H1 (cell line): ENCODE data around the gene GNRHR. TPM values are rescaled to one million over a fixed set of nuclear protein-coding genes. Genes with fewer than 3 reads are reported as not detected.

Experiments
- CTCF ChIA-PET: fragments of 300-600 bp; sonication (Branson Sonifier 250); formaldehyde crosslinking; loops from one replicate; lab custom pipeline; 2021; ENCODE audit not compliant: partially characterized antibody; lab: Charles Lee
- POLR2A ChIA-PET: fragments of 300-600 bp; sonication (Branson Sonifier 250); formaldehyde crosslinking; loops from one replicate; lab custom pipeline; 2021; ENCODE audit warnings: inconsistent platforms; ENCODE audit not compliant: partially characterized antibody; lab: Charles Lee
- DNase-seq, 2 experiments: peaks; one replicate each; pipeline versions ENCODE4 v3.0.0 to v3.0.0-alpha.2; 2010 to 2022; ENCODE audit warnings: low spot score in 2 of 2, low read depth in 1 of 2, mixed read lengths in 1 of 2
- FAIRE-seq: peaks from 2 replicates; lab custom pipeline; 2011; peaks lifted over from hg19 to GRCh38; lab: Jason Lieb, UNC
- H2AFZ ChIP-seq: 2 replicates; pipeline ENCODE4 v1.8.1; 2012; ENCODE audit warnings: low read length, inconsistent platforms
- H2AK5ac ChIP-seq: 2 replicates; pipeline ENCODE4 v1.6.1; 2013; ENCODE audit warnings: low read depth, low read length
- H2BK120ac ChIP-seq: replicated peaks from 2 replicates; pipeline ENCODE3; 2013; ENCODE audit warnings: low read depth, low read length, inconsistent platforms
- H2BK12ac ChIP-seq: 2 replicates; pipeline ENCODE4 v1.6.1; 2013; ENCODE audit warnings: low read depth, low read length
- H2BK15ac ChIP-seq: 2 replicates; pipeline ENCODE4 v1.6.1; 2013; ENCODE audit warnings: low read length
- H2BK20ac ChIP-seq: 2 replicates; pipeline ENCODE4 v1.6.1; 2013; ENCODE audit warnings: low read length
- H2BK5ac ChIP-seq: 2 replicates; pipeline ENCODE4 v1.6.1; 2013; ENCODE audit warnings: low read depth, low read length
- H3K14ac ChIP-seq: 2 replicates; pipeline ENCODE4 v1.6.1; 2013; ENCODE audit warnings: inconsistent platforms; ENCODE audit not compliant: insufficient read length
- H3K18ac ChIP-seq: 2 replicates; pipeline ENCODE4 v1.6.1; 2013; ENCODE audit warnings: low read length; ENCODE audit errors: extremely low read depth
- H3K23ac ChIP-seq: 2 replicates; pipeline ENCODE4 v1.6.1; 2013; ENCODE audit warnings: inconsistent platforms; ENCODE audit not compliant: insufficient read length
- H3K23me2 ChIP-seq: 2 replicates; pipeline ENCODE4 v1.6.1; 2013; ENCODE audit warnings: low read depth, low read length
- H3K27ac ChIP-seq: 2 replicates; pipeline ENCODE4 v1.6.1; 2011; ENCODE audit warnings: low read depth, low read length, inconsistent platforms
- H3K27me3 ChIP-seq, 4 experiments: replicated peaks in 1 of 4; 1 replicate in 1 of 4; 2 replicates in 3 of 4; pipeline versions ENCODE4 v1.6.1 to v1.8.1; 2011 to 2013; ENCODE audit warnings: low read length in 3 of 4, mild to moderate bottlenecking in 3 of 4, inconsistent platforms in 2 of 4, mixed read lengths in 2 of 4, moderate library complexity in 1 of 4; ENCODE audit not compliant: control insufficient read depth in 3 of 4, insufficient read depth in 3 of 4; ENCODE audit errors: extremely low read depth in 1 of 4
- H3K36me3 ChIP-seq, 4 experiments: 2 replicates each; pipeline versions ENCODE4 v1.6.1 to v1.8.1; 2011 to 2013; ENCODE audit warnings: mild to moderate bottlenecking in 4 of 4, low read length in 3 of 4, moderate library complexity in 2 of 4, control low read depth in 1 of 4, inconsistent platforms in 1 of 4; ENCODE audit not compliant: insufficient read depth in 4 of 4, control insufficient read depth in 2 of 4
- H3K4ac ChIP-seq: replicated peaks from 2 replicates; pipeline ENCODE3; 2013; ENCODE audit warnings: low read length, low read depth, mixed read lengths, inconsistent platforms; ENCODE audit not compliant: insufficient read length
- H3K4me1 ChIP-seq, 4 experiments: replicated peaks in 1 of 4; 1 replicate in 1 of 4; 2 replicates in 3 of 4; pipeline versions ENCODE4 v1.6.1 to v1.8.1; 2011 to 2013; ENCODE audit warnings: low read length in 3 of 4, inconsistent platforms in 2 of 4, mixed read lengths in 1 of 4; ENCODE audit not compliant: insufficient read depth in 4 of 4, control insufficient read depth in 3 of 4
- H3K4me2 ChIP-seq, 2 experiments: 2 replicates each; pipeline versions ENCODE4 v1.6.1 to v1.8.1; 2011 to 2013; ENCODE audit warnings: low read depth in 2 of 2, low read length in 2 of 2, control low read depth in 1 of 2, inconsistent platforms in 1 of 2, mild to moderate bottlenecking in 1 of 2; ENCODE audit not compliant: insufficient read depth in 1 of 2
- H3K4me3 ChIP-seq, 4 experiments: fragments of 200-600, 300-600 bp in 1 of 4; sonication (generic), shearing (Covaris generic), sonication (Bioruptor Twin) in 1 of 4; 2 replicates each; pipeline versions ENCODE4 v1.5.1 to v1.8.1; 2011 to 2016; ENCODE audit warnings: low read length in 4 of 4, low read depth in 3 of 4, control low read depth in 2 of 4, inconsistent platforms in 2 of 4, mild to moderate bottlenecking in 2 of 4, mixed read lengths in 1 of 4, moderate library complexity in 1 of 4; ENCODE audit not compliant: insufficient read depth in 2 of 4; ENCODE audit errors: extremely low read depth in 1 of 4
- H3K56ac ChIP-seq: replicated peaks from 2 replicates; pipeline ENCODE3; 2013; ENCODE audit warnings: low read depth, mild to moderate bottlenecking, mixed read lengths, low read length, inconsistent platforms; ENCODE audit not compliant: insufficient read length
- H3K79me1 ChIP-seq: 2 replicates; pipeline ENCODE4 v1.6.1; 2013; ENCODE audit warnings: low read depth, low read length, control low read depth
- H3K79me2 ChIP-seq, 2 experiments: 2 replicates each; pipeline versions ENCODE4 v1.6.1 to v1.8.1; 2012 to 2013; ENCODE audit warnings: low read length in 2 of 2, mild to moderate bottlenecking in 2 of 2, inconsistent platforms in 1 of 2; ENCODE audit not compliant: insufficient read depth in 2 of 2, control insufficient read depth in 1 of 2
- H3K9ac ChIP-seq, 4 experiments: replicated peaks in 1 of 4; 1 replicate in 1 of 4; 2 replicates in 3 of 4; pipeline versions ENCODE4 v1.6.1 to v1.8.1; 2011 to 2013; ENCODE audit warnings: low read depth in 3 of 4, low read length in 3 of 4, control low read depth in 2 of 4, mild to moderate bottlenecking in 2 of 4, moderate library complexity in 2 of 4, inconsistent platforms in 1 of 4; ENCODE audit errors: extremely low read depth in 1 of 4
- H3K9me3 ChIP-seq, 2 experiments: 2 replicates each; pipeline versions ENCODE4 v1.6.1 to v1.8.1; 2012 to 2013; ENCODE audit warnings: mild to moderate bottlenecking in 2 of 2, moderate library complexity in 2 of 2, control low read depth in 1 of 2, inconsistent platforms in 1 of 2, low read depth in 1 of 2, low read length in 1 of 2, mixed read lengths in 1 of 2; ENCODE audit not compliant: insufficient read depth in 2 of 2
- H4K20me1 ChIP-seq, 2 experiments: replicated peaks in 1 of 2; 2 replicates each; pipeline versions ENCODE3 to v1.8.1; 2011 to 2013; ENCODE audit warnings: inconsistent platforms in 2 of 2, low read length in 2 of 2, mild to moderate bottlenecking in 1 of 2; ENCODE audit not compliant: insufficient read depth in 2 of 2, control insufficient read depth in 1 of 2
- H4K5ac ChIP-seq: 2 replicates; pipeline ENCODE4 v1.6.1; 2013; ENCODE audit warnings: low read length, low read depth, mixed read lengths, inconsistent platforms; ENCODE audit not compliant: insufficient read length
- H4K8ac ChIP-seq: 2 replicates; pipeline ENCODE4 v1.8.0; 2013; ENCODE audit warnings: mild to moderate bottlenecking, moderate library complexity, low read length, inconsistent platforms; ENCODE audit not compliant: insufficient read depth; ENCODE audit errors: extremely low read depth
- H4K91ac ChIP-seq: replicated peaks from 2 replicates; pipeline ENCODE3; 2013; ENCODE audit warnings: low read length, mixed read lengths, inconsistent platforms; ENCODE audit not compliant: insufficient read length
- ASH2L ChIP-seq: fragments of 200-600, 300-600 bp; sonication (generic); IDR thresholded peaks from one replicate; pipeline ENCODE4 v1.7.1; 2017; ENCODE audit warnings: low read length
- CHD2 ChIP-seq: IDR thresholded peaks from 2 replicates; pipeline ENCODE4 v1.6.1; 2012; ENCODE audit warnings: low read length, improper control_type of control experiment
- POLR2A ChIP-seq, 2 experiments: IDR thresholded peaks; 1 replicate in 1 of 2; 2 replicates in 1 of 2; pipeline ENCODE4 v1.6.1; 2011; ENCODE audit warnings: low read depth in 2 of 2, low read length in 2 of 2, mild to moderate bottlenecking in 2 of 2; ENCODE audit errors: control extremely low read depth in 1 of 2
- SIRT6 ChIP-seq: IDR thresholded peaks from one replicate; pipeline ENCODE4 v1.7.1; 2012; ENCODE audit warnings: low read length, inconsistent platforms
- TAF1 ChIP-seq: IDR thresholded peaks from 2 replicates; pipeline ENCODE4 v1.6.1; 2011; ENCODE audit warnings: mild to moderate bottlenecking, low read depth, low read length
- TAF7 ChIP-seq: optimal IDR thresholded peaks from 2 replicates; pipeline ENCODE3; 2011; ENCODE audit warnings: low read depth, mild to moderate bottlenecking, inconsistent platforms, low read length, moderate library complexity, borderline replicate concordance
- TCF12 ChIP-seq: IDR thresholded peaks from 2 replicates; pipeline ENCODE4 v1.6.1; 2011; ENCODE audit warnings: low read depth, mild to moderate bottlenecking, low read length
- YY1 ChIP-seq: IDR thresholded peaks from 2 replicates; pipeline ENCODE4 v1.6.1; 2011; ENCODE audit warnings: low read depth, mild to moderate bottlenecking, low read length
- WGBS, 2 experiments: shearing (Covaris generic) in 1 of 2; methylation state at CpG; one replicate each; pipeline versions ENCODE4 v1.1.6 to v1.1.7; 2013 to 2015; ENCODE audit warnings: low lambda C conversion rate in 2 of 2, mixed read lengths in 2 of 2, inconsistent platforms in 1 of 2, low coverage in 1 of 2, missing lambda C conversion rate in 1 of 2; ENCODE audit not compliant: insufficient replicate concordance in 2 of 2, insufficient coverage in 1 of 2, insufficient read length in 1 of 2; ENCODE audit errors: extremely low coverage in 1 of 2, missing lambda C conversion rate in 1 of 2; 5-methylcytosine and 5-hydroxymethylcytosine counted together
- polyA plus RNA-seq, 7 experiments: library from polyadenylated mRNA; depleted of rRNA in 3 of 7; stranded (reverse) in 5 of 7; unstranded in 2 of 7; fragments of >200 nt in 5 of 7; fragments of 200-250 nt in 2 of 7; gene quantifications; 1 replicate in 5 of 7; 2 replicates in 1 of 7; 4 replicates in 1 of 7; pipeline versions ENCODE4 v1.2.1 to v1.2.3, GENCODE V29; 2011 to 2013; ENCODE audit warnings: missing spikeins in 2 of 7, mixed read lengths in 2 of 7
- total RNA-seq: library from RNA; stranded (reverse); fragmentation: NEBNext Ultra II Directional; extraction: Animal tissue kit (Norgen Biotek cat#: 25700); gene quantifications from 2 replicates; pipeline ENCODE4 v1.2.1, GENCODE V29; 2021
- TF ChIP-seq, protein P1 (sequence below): IDR thresholded peaks from 2 replicates; pipeline ENCODE4 v1.6.1; 2012; ENCODE audit warnings: inconsistent platforms

The GNRHR gene
- total and polyA plus RNA-seq, 2 of the 8 experiments (the other 6 are each of a cell fraction or from before 2014, with no cell fraction given) = not detected

DNA sequence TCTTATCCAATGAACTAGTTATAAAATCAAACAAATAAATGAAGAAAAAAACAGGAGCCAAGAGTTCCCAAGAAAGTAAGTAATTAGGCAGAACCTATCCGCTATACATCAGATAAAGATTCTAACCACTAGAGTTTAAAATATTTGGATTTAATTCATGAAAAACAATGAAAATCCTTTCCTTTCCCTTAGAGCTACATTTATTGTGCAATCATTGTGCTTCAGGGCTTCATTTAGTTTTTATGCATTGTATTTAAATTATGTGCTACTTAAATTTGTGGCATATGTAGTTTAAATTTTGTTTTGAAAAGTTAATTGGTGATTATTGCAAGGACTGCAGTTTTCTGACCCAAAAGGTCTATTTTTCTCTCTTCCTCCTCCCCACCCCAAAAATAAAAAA is 17.9 kb downstream of the GNRHR start:
- POLR2A ChIA-PET = no interaction called here

More for the DNA sequence above, 17.9 kb downstream of the GNRHR start:
- H2AFZ ChIP-seq = no peak overlapping the region
- H3K9ac ChIP-seq = no peak overlapping the region
- no peaks in the 10 kb centered on the region for H3K79me2 ChIP-seq
- no peaks in the 10 kb centered on the region for H3K36me3 ChIP-seq
- H3K79me1 ChIP-seq = no peaks in the 10 kb centered on the region
- CTCF ChIA-PET = interaction anchor here (1.1 to 1.5 kb wide), 3 partner anchors 11 to 12 kb away, joined by 4 to 8 read pairs (median 4); no protein-coding TSS in a partner anchor
- no peak overlapping the region for H3K4me2 ChIP-seq
- H2BK120ac ChIP-seq = no peak overlapping the region
- TF ChIP-seq YY1 (no peak), TAF1 (no peak), TCF12 (no peak), POLR2A (IDR thresholded peaks at IDR 0.05; ENCODE audit: control extremely low read depth in 1 of 2, low read depth in 2 of 2, low read length in 2 of 2) (no peak), TAF7 (no peak), SIRT6 (no peak), ASH2L (no peak), CHD2 (no peak)
- TF ChIP-seq, protein P1, sequence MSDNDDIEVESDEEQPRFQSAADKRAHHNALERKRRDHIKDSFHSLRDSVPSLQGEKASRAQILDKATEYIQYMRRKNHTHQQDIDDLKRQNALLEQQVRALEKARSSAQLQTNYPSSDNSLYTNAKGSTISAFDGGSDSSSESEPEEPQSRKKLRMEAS = no peak
- H3K4me3 ChIP-seq = no peak overlapping the region
- no peaks in the 10 kb centered on the region for H3K27me3 ChIP-seq
- H2BK15ac ChIP-seq = no peak overlapping the region
- no peak overlapping the region for H3K4ac ChIP-seq
- H4K5ac ChIP-seq = no peak overlapping the region
- no peak overlapping the region for H3K56ac ChIP-seq
- H3K23ac ChIP-seq = no peak overlapping the region
- WGBS, 2 experiments = 84% methylated on average over 1 of the region's 1 CpG; no CpG with 5 or more reads in 1 of the 2 experiments
- H3K18ac ChIP-seq = no peak overlapping the region
- FAIRE-seq (no peak), DNase-seq (no peak)
- no peak overlapping the region for H2BK20ac ChIP-seq
- H3K4me1 ChIP-seq = no peaks in the 10 kb centered on the region
- no peak overlapping the region for H2AK5ac ChIP-seq
- no peaks in the 10 kb centered on the region for H3K9me3 ChIP-seq
- H4K20me1 ChIP-seq = no peaks in the 10 kb centered on the region
- no peak overlapping the region for H2BK5ac ChIP-seq
- no peak overlapping the region for H3K27ac ChIP-seq
- no peak overlapping the region for H4K91ac ChIP-seq
- H3K23me2 ChIP-seq = no peaks in the 10 kb centered on the region
- no peak overlapping the region for H2BK12ac ChIP-seq
- H4K8ac ChIP-seq = no peak overlapping the region
- no peak overlapping the region for H3K14ac ChIP-seq
